Aorta (tissue), 5 donors: ENCODE results near the gene HLA-A. TPM values are rescaled to one million over a fixed set of nuclear protein-coding genes. Genes with fewer than 3 reads are reported as not detected.

Experiments used
- ATAC-seq: fragments of 200-7000 bp; cut with Tn5 transposase; one replicate; pipeline ENCODE4 v1.9.1; 2022; ENCODE audit warnings: moderate library complexity; ENCODE audit not compliant: low FRiP score
- DNase-seq, 2 donors: peaks; one replicate each; pipeline ENCODE4 v3.0.0-alpha.2; 2020
- H3K27ac ChIP-seq, 2 donors: one replicate each; pipeline ENCODE4 v1.5.1; 2013; ENCODE audit warnings: low read length in 2 of 2, mild to moderate bottlenecking in 2 of 2, moderate library complexity in 2 of 2, control low read depth in 1 of 2, inconsistent platforms in 1 of 2, low read depth in 1 of 2
- H3K27me3 ChIP-seq, 2 donors: one replicate each; pipeline ENCODE4 v1.6.1; 2013; ENCODE audit warnings: control low read depth in 1 of 2, low read length in 1 of 2, mild to moderate bottlenecking in 1 of 2, moderate library complexity in 1 of 2; ENCODE audit not compliant: insufficient read depth in 2 of 2, control insufficient read depth in 1 of 2
- H3K36me3 ChIP-seq, 2 donors: one replicate each; pipeline ENCODE4 v1.6.1; 2013; ENCODE audit warnings: control low read depth in 1 of 2, low read length in 1 of 2, mild to moderate bottlenecking in 1 of 2; ENCODE audit not compliant: insufficient read depth in 2 of 2, control insufficient read depth in 1 of 2
- H3K4me1 ChIP-seq, 2 donors: one replicate each; pipeline ENCODE4 v1.6.1; 2013; ENCODE audit warnings: low read length in 2 of 2, control low read depth in 1 of 2, mild to moderate bottlenecking in 1 of 2, moderate library complexity in 1 of 2; ENCODE audit not compliant: insufficient read depth in 2 of 2, control insufficient read depth in 1 of 2
- H3K4me3 ChIP-seq, 2 donors: one replicate each; pipeline ENCODE4 v1.5.1; 2013; ENCODE audit warnings: low read length in 2 of 2, control low read depth in 1 of 2, mild to moderate bottlenecking in 1 of 2
- H3K9me3 ChIP-seq: one replicate; pipeline ENCODE4 v1.6.1; 2013; ENCODE audit warnings: mild to moderate bottlenecking, low read length; ENCODE audit not compliant: control insufficient read depth
- WGBS, 2 donors: extraction: QIAGEN DNeasy Blood & Tissue Kit; methylation state at CpG; one replicate each; pipeline ENCODE4 v1.1.7; 2013; 5-methylcytosine and 5-hydroxymethylcytosine counted together
- intact Hi-C, 2 donors: fragments of 100-400 bp; cut with DNase I; formaldehyde crosslinking; loops; one replicate each; pipeline versions ENCODE4 v1.14.2 to v1.15.0; 2022
- long read RNA-seq, 2 donors: library from polyadenylated mRNA; unstranded; transcript quantifications; one replicate each; pipeline ENCODE4 v2.0.0, GENCODE V29; 2020 to 2021
- polyA plus RNA-seq, 2 donors: library from polyadenylated mRNA; stranded (reverse); fragments of 200-250 nt; gene quantifications; one replicate each; pipeline ENCODE4 v1.2.3, GENCODE V29; 2013
- total RNA-seq, 2 donors: library from RNA; stranded (reverse); fragmentation: NEBNext Ultra II Directional; extraction: Animal tissue kit (Norgen Biotek cat#: 25700); gene quantifications; one replicate each; pipeline ENCODE4 v1.2.1, GENCODE V29; 2021
- donor health status: healthy with polysubstance abuse.
- donor health status: Bipolar disorder and iron deficiency.
- donor health status: DM: no; HTN: no; CAD: no.
- donor health status: DM: no; HTN: no; CAD: no.
- donor health status: DM: yes; HTN: yes; CAD: no.

The HLA-A gene
- total RNA-seq (100 to 1,000 TPM; 468 to 599 TPM), polyA plus RNA-seq (100 to 1,000 TPM; 216 to 526 TPM)
- long read RNA-seq, donor 1, transcript HLA-A-203 (8 exons, 1,611 nt) = major isoform, 1,586 of 1,910 reads
- long read RNA-seq, donor 1, partial matches to known transcripts = 231 of 1,910 reads
- long read RNA-seq, donor 1, other reads (novel, unspliced or antisense) = 93 of 1,910 reads
- long read RNA-seq, donor 2, transcript HLA-A-203 (8 exons, 1,611 nt) = major isoform, 232 of 382 reads
- long read RNA-seq, donor 2, partial matches to known transcripts = 130 of 382 reads
- long read RNA-seq, donor 2, other reads (novel, unspliced or antisense) = 20 of 382 reads

DNA sequence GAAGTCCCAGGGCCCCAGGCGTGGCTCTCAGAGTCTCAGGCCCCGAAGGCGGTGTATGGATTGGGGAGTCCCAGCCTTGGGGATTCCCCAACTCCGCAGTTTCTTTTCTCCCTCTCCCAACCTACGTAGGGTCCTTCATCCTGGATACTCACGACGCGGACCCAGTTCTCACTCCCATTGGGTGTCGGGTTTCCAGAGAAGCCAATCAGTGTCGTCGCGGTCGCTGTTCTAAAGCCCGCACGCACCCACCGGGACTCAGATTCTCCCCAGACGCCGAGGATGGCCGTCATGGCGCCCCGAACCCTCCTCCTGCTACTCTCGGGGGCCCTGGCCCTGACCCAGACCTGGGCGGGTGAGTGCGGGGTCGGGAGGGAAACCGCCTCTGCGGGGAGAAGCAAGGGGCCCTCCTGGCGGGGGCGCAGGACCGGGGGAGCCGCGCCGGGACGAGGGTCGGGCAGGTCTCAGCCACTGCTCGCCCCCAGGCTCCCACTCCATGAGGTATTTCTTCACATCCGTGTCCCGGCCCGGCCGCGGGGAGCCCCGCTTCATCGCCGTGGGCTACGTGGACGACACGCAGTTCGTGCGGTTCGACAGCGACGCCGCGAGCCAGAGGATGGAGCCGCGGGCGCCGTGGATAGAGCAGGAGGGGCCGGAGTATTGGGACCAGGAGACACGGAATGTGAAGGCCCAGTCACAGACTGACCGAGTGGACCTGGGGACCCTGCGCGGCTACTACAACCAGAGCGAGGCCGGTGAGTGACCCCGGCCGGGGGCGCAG is at the start of gene HLA-A:
Gene HLA-A, plus strand, starts transcription at position 258 of the 778 bp plus-strand sequence. Its CDS starts 22 bp downstream, at position 280.
- Histone ChIP-seq H3K4me3 (peak within 1 kb of the TSS; percentile 64 to 91), H3K36me3 (no peaks in the 10 kb centered on the region), H3K4me1 (no peaks in the 10 kb centered on the region), H3K27me3 (no peaks in the 10 kb centered on the region), H3K27ac (peak within 1 kb of the TSS; percentile 69 to 71), H3K9me3 (no peaks in the 10 kb centered on the region)
- peak; percentile 99 for ATAC-seq
- intact Hi-C loops = loop anchor here (5.0 kb wide), 2 partner anchors 35 to 55 kb away; no protein-coding TSS in a partner anchor
- WGBS, 2 donors = 1% methylated on average over 57 to 66 of the region's 68 CpGs
- peak; percentile 96 to 97 for DNase-seq

DNA sequence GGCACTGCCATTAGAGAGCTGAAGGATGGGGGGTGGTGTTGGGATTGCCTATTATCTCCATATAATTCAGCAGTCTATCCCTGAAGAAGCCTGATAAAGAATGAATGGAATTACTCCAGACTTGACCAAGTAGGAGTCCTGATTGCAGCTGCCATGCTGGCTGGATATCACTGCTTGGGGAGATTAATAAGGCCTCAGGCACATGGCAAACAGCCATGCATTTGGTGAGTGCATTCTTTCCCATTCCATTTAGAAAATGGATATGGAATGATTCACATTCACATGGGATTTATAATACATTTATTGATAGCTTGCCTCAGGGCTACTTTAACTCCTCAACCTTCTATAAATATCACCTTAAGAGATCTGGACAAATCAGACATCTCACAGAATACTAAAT is 49.6 kb upstream of the HLA-A start:
- intact Hi-C loops = no loop called here
- no peak overlapping the region for H3K4me3 ChIP-seq
- no peaks in the 10 kb centered on the region for H3K36me3 ChIP-seq
- no peaks in the 10 kb centered on the region for H3K27me3 ChIP-seq
- DNase-seq = no peak
- H3K4me1 ChIP-seq = no peaks in the 10 kb centered on the region
- H3K27ac ChIP-seq = no peak overlapping the region
- no peak for ATAC-seq
- no peaks in the 10 kb centered on the region for H3K9me3 ChIP-seq

DNA sequence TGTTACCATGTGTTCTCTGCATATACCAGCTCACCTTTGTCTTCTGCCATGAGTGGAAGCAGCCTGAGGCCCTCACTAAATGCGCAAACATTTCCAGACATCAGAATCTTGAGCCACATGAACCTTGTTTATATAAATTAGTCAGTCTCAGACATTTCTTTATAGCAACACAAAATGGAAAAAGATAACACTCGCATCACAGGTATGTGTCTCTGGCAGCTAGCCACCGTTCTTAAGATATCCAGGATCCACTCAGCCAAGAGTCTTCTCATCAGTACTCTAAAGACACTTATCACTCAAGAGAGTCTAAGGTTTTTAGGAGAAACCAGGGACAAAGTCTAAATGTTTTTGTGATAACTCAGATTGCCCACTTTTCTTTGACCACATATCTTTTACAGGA is 43.1 kb upstream of the HLA-A start:
- Histone ChIP-seq H3K27me3 (no peaks in the 10 kb centered on the region), H3K4me3 (no peak overlapping the region), H3K27ac (no peak overlapping the region), H3K4me1 (no peaks in the 10 kb centered on the region), H3K9me3 (peaks cover 2% of the 10 kb centered on the region), H3K36me3 (no peaks in the 10 kb centered on the region)
- intact Hi-C loops = no loop called here
- DNase-seq (no peak), ATAC-seq (no peak)
- WGBS, 2 donors = 84 to 93% methylated on average over 3 of the region's 3 CpGs

DNA sequence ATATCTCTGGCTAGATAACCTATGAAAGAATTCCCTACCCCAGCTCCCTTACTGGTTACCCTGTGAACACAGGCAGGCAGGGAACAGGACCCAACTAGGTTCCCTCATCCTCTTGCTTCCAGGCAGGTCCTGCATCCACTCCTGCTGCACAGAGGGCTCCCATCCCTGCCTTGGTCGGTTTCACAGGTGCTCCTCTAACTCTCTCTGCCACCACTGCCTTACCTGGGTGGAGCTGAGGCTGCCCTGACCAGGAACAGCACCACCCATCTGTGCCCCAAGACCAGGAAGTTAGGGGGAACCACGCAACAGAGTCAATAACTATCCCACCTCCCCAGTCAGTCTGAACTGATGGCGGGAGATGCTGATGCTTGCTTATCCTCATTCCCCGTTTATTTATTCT is 37.0 kb upstream of the HLA-A start:
- Histone ChIP-seq H3K36me3 (no peaks in the 10 kb centered on the region), H3K27me3 (no peaks in the 10 kb centered on the region), H3K4me1 (no peaks in the 10 kb centered on the region), H3K4me3 (no peak overlapping the region), H3K9me3 (no peaks in the 10 kb centered on the region), H3K27ac (no peak overlapping the region)
- ATAC-seq (no peak), DNase-seq (no peak)
- intact Hi-C loops = no loop called here
- 59 to 73% methylated on average over 4 of the region's 4 CpGs for WGBS, 2 donors

DNA sequence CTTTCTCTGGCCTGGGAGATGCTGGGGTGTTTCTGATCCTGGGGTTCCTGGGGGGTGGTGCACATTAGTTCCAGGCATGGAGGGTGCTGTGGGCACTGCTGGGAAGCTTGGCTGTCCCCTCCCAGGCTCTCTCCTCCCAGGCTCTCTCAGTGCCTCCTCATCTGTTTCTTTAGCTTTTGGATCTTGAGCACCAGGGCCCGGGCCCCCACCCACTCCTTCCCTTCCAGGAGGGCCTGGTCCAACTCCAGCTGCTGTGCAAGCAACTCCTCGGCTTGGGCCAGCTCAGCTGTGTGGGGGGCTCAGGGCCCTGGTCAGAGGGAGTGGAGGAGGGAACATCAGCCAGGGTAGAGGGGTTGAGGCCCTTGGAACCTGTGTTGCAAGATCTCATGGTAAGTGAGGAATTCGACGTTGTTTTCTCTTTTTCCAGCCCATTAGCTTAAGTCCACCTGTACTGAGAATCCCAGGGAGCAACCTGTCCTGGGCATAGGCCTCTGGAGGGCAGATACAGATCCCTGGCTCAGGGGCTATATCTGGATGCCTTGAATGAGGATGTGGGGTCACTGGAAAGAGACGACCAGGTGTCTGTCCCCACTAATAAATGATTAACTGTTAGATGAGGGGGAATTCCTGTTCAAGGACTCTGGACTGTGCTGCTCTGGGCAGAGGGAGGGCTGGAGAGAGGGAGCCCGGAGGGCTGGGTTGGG is 34.5 kb upstream of the HLA-A start:
- intact Hi-C loops = no loop called here
- H3K27ac ChIP-seq = no peak overlapping the region

DNA sequence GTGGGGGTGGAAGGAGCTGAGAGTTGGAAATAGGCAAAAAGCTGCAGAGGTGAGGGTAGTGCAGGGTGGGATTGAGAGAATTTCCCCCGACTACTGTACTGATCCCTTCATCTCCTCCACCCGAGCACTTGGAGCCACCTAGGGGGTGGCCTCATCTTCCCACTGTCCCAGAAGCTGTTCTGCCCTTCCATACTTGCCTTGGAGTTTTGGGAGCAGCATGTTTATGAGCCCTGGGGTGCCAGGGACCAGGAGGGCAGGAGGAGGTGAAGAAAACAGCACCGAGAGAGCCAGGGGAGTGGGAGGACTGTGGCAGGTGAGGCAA is 34.0 kb upstream of the HLA-A start:
- no peak overlapping the region for H3K27ac ChIP-seq
- no peak overlapping the region for H3K4me3 ChIP-seq
- no peaks in the 10 kb centered on the region for H3K36me3 ChIP-seq
- no peak for ATAC-seq
- intact Hi-C loops = no loop called here
- DNase-seq = no peak
- no peaks in the 10 kb centered on the region for H3K4me1 ChIP-seq
- no peaks in the 10 kb centered on the region for H3K27me3 ChIP-seq
- no peaks in the 10 kb centered on the region for H3K9me3 ChIP-seq
- 88 to 92% methylated on average over 3 of the region's 3 CpGs for WGBS, 2 donors

More for the DNA sequence above, 34.5 kb upstream of the HLA-A start:
- no peaks in the 10 kb centered on the region for H3K4me1 ChIP-seq
- no peaks in the 10 kb centered on the region for H3K27me3 ChIP-seq
- no peaks in the 10 kb centered on the region for H3K9me3 ChIP-seq
- no peaks in the 10 kb centered on the region for H3K36me3 ChIP-seq
- DNase-seq (no peak), ATAC-seq (peak; percentile 39)
- H3K4me3 ChIP-seq = no peak overlapping the region
- WGBS, 2 donors = 14 to 57% methylated on average over 6 of the region's 6 CpGs

DNA sequence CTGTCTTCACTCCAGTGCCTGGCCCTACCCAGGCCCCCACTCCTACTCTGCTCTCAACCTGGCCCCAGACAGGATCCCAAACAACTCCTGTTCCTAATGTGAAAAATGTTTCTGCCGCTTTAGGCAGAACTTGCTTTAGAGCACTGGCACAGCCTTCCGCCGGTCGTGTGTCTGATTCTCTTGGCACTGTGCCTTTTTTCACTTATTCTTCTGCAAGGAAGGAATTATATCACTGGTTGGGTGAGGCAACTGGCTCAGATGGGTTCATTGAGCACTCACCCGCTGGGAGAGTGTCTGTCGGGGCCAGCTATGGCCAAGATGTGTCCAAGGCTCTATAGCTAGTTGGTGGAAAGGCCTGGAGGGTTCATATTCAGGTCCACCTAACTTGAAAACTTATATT is 33.6 kb upstream of the HLA-A start:
- H3K9me3 ChIP-seq = no peaks in the 10 kb centered on the region
- no peaks in the 10 kb centered on the region for H3K4me1 ChIP-seq
- no peaks in the 10 kb centered on the region for H3K36me3 ChIP-seq
- DNase-seq (no peak), ATAC-seq (no peak)
- no peaks in the 10 kb centered on the region for H3K27me3 ChIP-seq
- no peak overlapping the region for H3K27ac ChIP-seq
- no peak overlapping the region for H3K4me3 ChIP-seq
- intact Hi-C loops = no loop called here
- WGBS, 2 donors = 28 to 33% methylated on average over 6 of the region's 6 CpGs

DNA sequence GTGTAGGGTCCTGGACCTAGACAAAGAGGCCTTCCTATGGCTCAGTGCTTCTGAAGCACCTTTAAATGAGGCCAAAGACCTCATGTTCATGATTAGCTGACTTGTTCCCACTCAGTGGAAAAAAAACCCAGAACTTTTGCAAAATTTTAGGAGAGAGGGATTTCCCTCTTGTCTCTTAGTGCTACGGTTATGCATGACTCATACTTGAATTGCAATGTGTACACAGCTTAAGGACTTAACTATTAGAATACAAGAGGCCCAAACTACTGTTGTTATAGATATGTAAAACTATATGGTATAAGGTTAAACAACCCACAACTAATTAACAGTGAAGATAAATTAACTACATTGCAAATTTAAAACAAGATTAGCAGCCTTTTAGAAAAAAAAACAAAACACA is 32.3 kb upstream of the HLA-A start:
- Histone ChIP-seq H3K27ac (no peak overlapping the region), H3K27me3 (no peaks in the 10 kb centered on the region), H3K4me3 (no peak overlapping the region), H3K9me3 (no peaks in the 10 kb centered on the region), H3K36me3 (no peaks in the 10 kb centered on the region), H3K4me1 (no peaks in the 10 kb centered on the region)
- no peak for DNase-seq
- ATAC-seq = no peak
- intact Hi-C loops = no loop called here
- WGBS, 2 donors = 6% methylated on average over 1 of the region's 1 CpG
